Spleen (tissue), 7 donors: ENCODE data around the gene GKN2.

ENCODE experiments used
- POLR2A ChIP-seq, 3 donors: fragments of 450-650 bp; IDR thresholded peaks; one replicate each; pipeline ENCODE4 v1.5.1; 2017; ENCODE audit warnings: antibody characterized with exemption in 3 of 3, mild to moderate bottlenecking in 1 of 3
- POLR2AphosphoS5 ChIP-seq, 3 donors: sonication (generic); formaldehyde crosslinking; IDR thresholded peaks; one replicate each; pipeline ENCODE4 v1.5.1; 2017; ENCODE audit warnings: antibody characterized with exemption in 3 of 3
- TF ChIP-seq, protein P1 (sequence below), 11 experiments: fragments of 200-600 bp in 7 of 11; fragments of 450-650 bp in 4 of 11; sonication (generic) in 4 of 11; IDR thresholded peaks in 8 of 11; conservative IDR thresholded peaks in 3 of 11; 1 replicate in 7 of 11; 2 replicates in 4 of 11; pipeline versions ENCODE4 v1.4.0 to v1.8.0; 2016 to 2021; ENCODE audit warnings: antibody characterized with exemption in 11 of 11, inconsistent platforms in 4 of 11, mild to moderate bottlenecking in 1 of 11
- donor health status: DM: no; HTN: no; CAD: no; lungs with moderate emphysema.
- donor health status: DM: no; HTN: no; CAD: no.
- donor health status: DM: no; HTN: no; CAD: no.

DNA sequence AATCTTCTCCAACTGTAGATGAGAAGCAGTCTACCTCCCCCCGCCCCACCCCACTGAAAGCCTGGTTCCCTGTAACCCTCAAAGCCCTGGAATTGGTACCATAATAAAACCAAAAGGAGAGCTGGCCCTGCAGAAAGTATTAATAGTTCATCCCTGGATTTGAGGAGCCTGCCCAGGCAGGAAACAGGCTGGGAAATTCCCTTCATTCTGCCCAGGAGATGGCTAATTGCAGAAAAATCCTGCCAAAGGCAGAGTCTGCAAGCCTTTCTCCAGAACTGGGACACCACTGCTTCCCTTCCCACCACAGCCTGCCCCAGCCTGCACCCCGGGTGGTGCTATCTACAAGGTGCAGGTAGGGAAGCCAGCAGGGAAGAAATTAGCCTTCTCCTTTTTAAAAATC lies 16.3 kb downstream of the GKN2 start:
- TF ChIP-seq, protein P1, sequence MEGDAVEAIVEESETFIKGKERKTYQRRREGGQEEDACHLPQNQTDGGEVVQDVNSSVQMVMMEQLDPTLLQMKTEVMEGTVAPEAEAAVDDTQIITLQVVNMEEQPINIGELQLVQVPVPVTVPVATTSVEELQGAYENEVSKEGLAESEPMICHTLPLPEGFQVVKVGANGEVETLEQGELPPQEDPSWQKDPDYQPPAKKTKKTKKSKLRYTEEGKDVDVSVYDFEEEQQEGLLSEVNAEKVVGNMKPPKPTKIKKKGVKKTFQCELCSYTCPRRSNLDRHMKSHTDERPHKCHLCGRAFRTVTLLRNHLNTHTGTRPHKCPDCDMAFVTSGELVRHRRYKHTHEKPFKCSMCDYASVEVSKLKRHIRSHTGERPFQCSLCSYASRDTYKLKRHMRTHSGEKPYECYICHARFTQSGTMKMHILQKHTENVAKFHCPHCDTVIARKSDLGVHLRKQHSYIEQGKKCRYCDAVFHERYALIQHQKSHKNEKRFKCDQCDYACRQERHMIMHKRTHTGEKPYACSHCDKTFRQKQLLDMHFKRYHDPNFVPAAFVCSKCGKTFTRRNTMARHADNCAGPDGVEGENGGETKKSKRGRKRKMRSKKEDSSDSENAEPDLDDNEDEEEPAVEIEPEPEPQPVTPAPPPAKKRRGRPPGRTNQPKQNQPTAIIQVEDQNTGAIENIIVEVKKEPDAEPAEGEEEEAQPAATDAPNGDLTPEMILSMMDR (IDR thresholded peaks at IDR 0.05 in 8 of 11, conservative IDR thresholded peaks at IDR 0.05 in 3 of 11), result no peak
- TF ChIP-seq POLR2AphosphoS5 (IDR thresholded peaks at IDR 0.05) (no peak), POLR2A (IDR thresholded peaks at IDR 0.05) (no peak)
